Astrocyte (in vitro differentiated cells and primary cell): ENCODE data around the gene TMEM184A. TPM values are rescaled to one million over a fixed set of nuclear protein-coding genes. Genes with fewer than 3 reads are reported as not detected.

ENCODE experiments used
- DNase-seq: peaks from one replicate; pipeline ENCODE4 v3.0.0-alpha.2; 2010; ENCODE audit warnings: low read depth
- FAIRE-seq: peaks from 2 replicates; lab custom pipeline; 2011; peaks lifted over from hg19 to GRCh38; lab: Jason Lieb, UNC
- H2AFZ ChIP-seq: 2 replicates; pipeline ENCODE4 v1.6.0; 2012; ENCODE audit warnings: low read depth, low read length, inconsistent platforms
- H3K27ac ChIP-seq: 2 replicates; pipeline ENCODE4 v1.5.1; 2011; ENCODE audit warnings: low read depth, low read length, inconsistent platforms
- H3K27me3 ChIP-seq: 2 replicates; pipeline ENCODE4 v1.6.0; 2011; ENCODE audit warnings: low read length, inconsistent platforms; ENCODE audit not compliant: insufficient read depth
- H3K36me3 ChIP-seq: 2 replicates; pipeline ENCODE4 v1.5.1; 2011; ENCODE audit warnings: low read length, inconsistent platforms; ENCODE audit not compliant: insufficient read depth
- H3K4me1 ChIP-seq: 2 replicates; pipeline ENCODE4 v1.5.1; 2011; ENCODE audit warnings: low read length, inconsistent platforms; ENCODE audit not compliant: insufficient read depth
- H3K4me2 ChIP-seq: 2 replicates; pipeline ENCODE4 v1.6.0; 2012; ENCODE audit warnings: low read length, inconsistent platforms
- H3K4me3 ChIP-seq: 2 replicates; pipeline ENCODE4 v1.5.1; 2011; ENCODE audit warnings: low read depth, mild to moderate bottlenecking, low read length, inconsistent platforms; ENCODE audit not compliant: insufficient read depth
- H3K79me2 ChIP-seq: 2 replicates; pipeline ENCODE4 v1.6.0; 2012; ENCODE audit warnings: mild to moderate bottlenecking, low read length, inconsistent platforms; ENCODE audit not compliant: insufficient read depth
- H3K9ac ChIP-seq: 2 replicates; pipeline ENCODE4 v1.6.0; 2012; ENCODE audit warnings: mild to moderate bottlenecking, low read length, inconsistent platforms
- H3K9me3 ChIP-seq: 2 replicates; pipeline ENCODE4 v1.5.1; 2012; ENCODE audit warnings: low read depth, mild to moderate bottlenecking, low read length, inconsistent platforms; ENCODE audit not compliant: insufficient read depth
- H4K20me1 ChIP-seq: 2 replicates; pipeline ENCODE4 v1.6.0; 2012; ENCODE audit warnings: low read length, inconsistent platforms; ENCODE audit not compliant: insufficient read depth
- H3K27ac Mint-ChIP-seq: one replicate; pipeline ENCODE4 v1.8.0; 2021; ENCODE audit warnings: mild to moderate bottlenecking, mixed read lengths; ENCODE audit not compliant: unreplicated experiment
- H3K27me3 Mint-ChIP-seq: one replicate; pipeline ENCODE4 v1.8.0; 2021; ENCODE audit warnings: low read depth, mixed read lengths; ENCODE audit not compliant: unreplicated experiment
- H3K36me3 Mint-ChIP-seq: one replicate; pipeline ENCODE4 v1.8.0; 2021; ENCODE audit warnings: low read depth, mixed read lengths; ENCODE audit not compliant: unreplicated experiment
- H3K4me1 Mint-ChIP-seq: one replicate; pipeline ENCODE4 v1.8.0; 2021; ENCODE audit warnings: low read depth, mixed read lengths; ENCODE audit not compliant: unreplicated experiment
- H3K4me3 Mint-ChIP-seq: one replicate; pipeline ENCODE4 v1.8.0; 2021; ENCODE audit warnings: mild to moderate bottlenecking, moderate library complexity, mixed read lengths; ENCODE audit not compliant: unreplicated experiment
- H3K9me3 Mint-ChIP-seq: one replicate; pipeline ENCODE4 v1.8.0; 2021; ENCODE audit warnings: mild to moderate bottlenecking, mixed read lengths; ENCODE audit not compliant: unreplicated experiment
- CTCF ChIP-seq: IDR thresholded peaks from 2 replicates; pipeline ENCODE4 v1.5.1; 2011; ENCODE audit warnings: low read depth, mild to moderate bottlenecking, inconsistent platforms, low read length, moderate library complexity; ENCODE audit not compliant: insufficient read depth
- EZH2 ChIP-seq: IDR thresholded peaks from 2 replicates; pipeline ENCODE4 v1.6.1; 2012; ENCODE audit warnings: mild to moderate bottlenecking, low read length, inconsistent platforms; ENCODE audit not compliant: insufficient read depth
- total RNA-seq: library from RNA; stranded (reverse); gene quantifications from 2 replicates; pipeline ENCODE4 v1.2.1, GENCODE V29; 2021

Gene TMEM184A
- total RNA-seq, 1 donor from 2014 or later: 2.1 TPM

GRCh38 chr7:1498370-1499305, 57.4 kb downstream of the TMEM184A start:
- peaks cover 8% of the 10 kb centered on the region for H3K4me1 ChIP-seq
- H3K79me2 ChIP-seq: peaks cover 32% of the 10 kb centered on the region
- DNase-seq: no peak
- H2AFZ ChIP-seq: no peak overlapping the region
- Mint-ChIP-seq H3K9me3 (no peaks in the 10 kb centered on the region), H3K36me3 (peaks cover 4% of the 10 kb centered on the region), H3K27ac (no peak overlapping the region), H3K4me3 (no peak overlapping the region), H3K27me3 (no peaks in the 10 kb centered on the region), H3K4me1 (peaks cover 2% of the 10 kb centered on the region)
- H3K27ac ChIP-seq: no peak overlapping the region
- H4K20me1 ChIP-seq: peaks cover 34% of the 10 kb centered on the region
- TF ChIP-seq CTCF (no peak), EZH2 (no peak)
- no peak overlapping the region for H3K4me3 ChIP-seq
- no peak for FAIRE-seq
- no peaks in the 10 kb centered on the region for H3K27me3 ChIP-seq
- H3K4me2 ChIP-seq: no peak overlapping the region
- no peak overlapping the region for H3K9ac ChIP-seq
- H3K9me3 ChIP-seq: no peaks in the 10 kb centered on the region
- H3K36me3 ChIP-seq: peaks cover 5% of the 10 kb centered on the region

DNA sequence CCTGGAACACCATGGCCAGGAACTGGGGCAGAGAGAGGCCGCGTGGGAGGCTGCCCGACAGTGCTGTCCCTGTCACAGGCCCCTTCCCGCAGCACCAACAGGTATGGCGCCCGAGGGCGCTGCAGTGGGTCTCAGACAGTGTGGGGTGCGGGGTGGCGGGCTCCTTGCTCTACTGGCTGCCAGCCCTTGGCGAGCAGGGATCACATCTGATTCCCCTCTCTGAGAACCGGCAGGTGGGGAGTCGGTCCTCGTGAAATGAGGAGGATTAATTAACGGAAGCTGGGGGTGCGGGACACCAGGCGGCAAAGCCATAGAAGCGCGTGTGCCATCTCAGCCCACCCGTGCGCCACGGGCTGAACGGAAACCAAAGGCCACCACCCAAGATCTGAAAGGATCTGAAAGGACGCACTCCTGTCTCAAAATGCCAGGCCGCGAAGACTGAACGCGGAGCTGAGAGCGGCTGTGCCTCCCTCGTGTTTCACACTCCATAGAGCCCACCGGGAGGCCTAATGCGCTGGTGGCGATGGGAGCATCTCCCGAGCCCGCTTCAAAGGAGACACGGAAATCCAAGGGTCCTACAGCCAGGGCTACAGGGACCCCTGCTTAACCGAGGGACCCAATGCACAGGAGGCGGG, 58.6 kb downstream of the TMEM184A start:
- H3K9ac ChIP-seq: no peak overlapping the region
- H4K20me1 ChIP-seq: peaks cover 22% of the 10 kb centered on the region
- H3K4me1 Mint-ChIP-seq: no peaks in the 10 kb centered on the region
- H3K27ac Mint-ChIP-seq: no peak overlapping the region
- H3K27me3 Mint-ChIP-seq: no peaks in the 10 kb centered on the region
- no peaks in the 10 kb centered on the region for H3K4me1 ChIP-seq
- DNase-seq (no peak), FAIRE-seq (no peak)
- H3K27me3 ChIP-seq: no peaks in the 10 kb centered on the region
- TF ChIP-seq EZH2 (no peak), CTCF (no peak)
- H2AFZ ChIP-seq: no peak overlapping the region
- H3K79me2 ChIP-seq: peaks cover 20% of the 10 kb centered on the region
- no peak overlapping the region for H3K4me2 ChIP-seq
- H3K36me3 ChIP-seq: peaks cover 4% of the 10 kb centered on the region
- no peak overlapping the region for H3K27ac ChIP-seq
- H3K4me3 ChIP-seq: no peak overlapping the region
- H3K9me3 ChIP-seq: no peaks in the 10 kb centered on the region
- H3K9me3 Mint-ChIP-seq: no peaks in the 10 kb centered on the region
- H3K4me3 Mint-ChIP-seq: no peak overlapping the region
- peaks cover 4% of the 10 kb centered on the region for H3K36me3 Mint-ChIP-seq
